B cell (primary cell): Measurements from ENCODE around the gene DOCK4.

Source experiments
- CTCF ChIP-seq: fragments of 200-600 bp; IDR thresholded peaks from one replicate; pipeline ENCODE4 v1.8.0; 2022; ENCODE audit warnings: antibody characterized with exemption, mild to moderate bottlenecking
- EZH2 ChIP-seq: IDR thresholded peaks from 2 replicates; pipeline ENCODE4 v1.6.1; 2012; ENCODE audit warnings: borderline replicate concordance, low read depth, mild to moderate bottlenecking, moderate library complexity, low read length; ENCODE audit not compliant: insufficient read depth, poor library complexity, severe bottlenecking

GRCh38 chr7:111844904-111845671 is 361.1 kb downstream of the DOCK4 start:
- TF ChIP-seq CTCF (no peak), EZH2 (no peak)
